Stimulated activated CD8-positive, alpha-beta memory T cell treated with anti-CD3 and anti-CD28 coated beads, Interleukin-12 subunit alpha, Interleukin-12 subunit beta, amount 100 ng/mL, for 1 hour (primary cell): ENCODE measurements around the gene FUT1.

Experiments
- DNase-seq: peaks from one replicate; pipeline ENCODE4 v3.0.0-alpha.2; 2020; ENCODE audit warnings: low read depth

FUT1 gene

DNA sequence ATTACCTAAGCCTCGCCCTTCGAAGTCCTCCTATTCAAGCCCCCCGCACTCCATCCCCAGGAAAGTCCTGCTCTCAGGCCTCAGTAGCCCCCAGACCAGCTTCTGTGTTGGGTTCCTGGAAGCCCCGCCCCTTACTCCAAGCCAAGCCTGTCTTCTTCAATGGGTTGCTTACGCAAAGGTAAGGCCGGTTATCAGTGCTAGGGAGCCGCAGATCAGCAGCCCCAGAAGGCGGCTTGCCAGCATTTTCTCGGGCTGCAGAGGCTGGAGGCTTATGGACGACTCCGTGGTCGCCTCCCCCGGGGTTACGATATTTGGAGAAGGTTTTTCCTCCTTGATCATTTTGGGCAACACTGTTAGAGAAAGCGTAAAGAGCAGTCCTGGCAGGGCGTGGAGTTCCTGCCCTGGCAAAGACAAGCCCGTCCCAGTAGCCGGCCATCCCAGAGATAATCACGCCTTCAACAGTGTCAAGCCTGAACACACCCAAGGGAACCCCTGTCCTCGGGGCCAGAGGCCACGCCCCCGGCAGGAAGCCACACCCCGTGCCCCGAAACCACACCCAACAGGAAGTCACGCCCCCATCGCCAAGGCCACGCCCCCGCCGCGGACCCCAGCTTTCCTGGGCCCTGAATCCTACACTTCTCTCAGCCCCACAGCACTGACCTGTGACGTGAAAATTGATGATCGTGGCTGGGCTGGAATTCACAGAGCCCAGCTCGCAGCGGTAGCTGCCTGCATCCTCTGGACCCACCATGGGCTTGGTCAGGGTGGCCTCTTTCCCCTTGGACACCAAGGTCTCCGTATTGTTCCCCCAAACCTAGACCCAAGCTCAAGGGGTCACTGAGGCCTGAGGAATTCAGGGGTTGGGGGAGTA, 11.1 kb downstream of the FUT1 start:
- DNase-seq: no peak

DNA sequence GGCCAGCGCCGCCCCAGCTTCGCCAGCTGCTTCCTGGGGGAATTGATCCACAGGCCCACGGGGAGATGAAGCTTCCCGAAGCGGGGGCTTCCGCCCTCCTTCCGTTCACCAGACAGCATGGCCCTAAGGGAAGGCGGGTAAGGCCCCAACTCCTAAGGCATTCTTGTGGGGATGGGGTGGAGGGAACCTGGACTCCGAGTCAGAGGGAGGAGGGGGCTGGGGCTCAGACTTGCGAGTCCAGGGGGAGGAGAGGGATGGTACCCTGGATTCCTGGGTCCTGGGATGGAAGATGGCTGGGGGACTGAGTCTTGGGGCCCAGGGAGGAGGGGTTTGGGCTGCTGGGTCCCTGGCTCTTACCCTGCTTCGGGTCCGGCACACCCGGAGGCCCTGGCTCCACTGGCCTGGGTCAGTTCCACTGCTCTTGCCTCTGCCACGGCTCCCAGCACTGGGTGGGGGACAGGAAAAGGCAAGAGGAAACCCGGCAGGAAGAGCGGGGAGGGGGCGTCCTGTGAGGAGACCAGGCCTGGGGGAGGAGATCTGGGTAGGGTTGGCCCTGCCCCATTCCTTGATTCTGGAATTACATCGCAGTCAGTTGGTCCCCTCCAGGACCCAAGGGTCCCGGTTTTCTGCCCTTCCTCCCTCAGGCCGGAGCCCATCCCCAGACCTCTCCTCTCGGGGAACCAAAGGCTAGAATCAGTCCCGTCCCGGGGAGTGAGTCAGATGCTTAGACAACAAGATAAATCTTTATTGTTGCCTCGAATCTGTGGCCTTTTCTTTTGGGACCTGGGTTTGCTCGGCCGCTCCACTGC, 12.1 kb downstream of the FUT1 start, which contains the start of gene RASIP1:
RASIP1 (minus strand) TSS at position 447 of the 809 bp plus-strand sequence; CDS start at position 119, 328 bp downstream.
- no peak for DNase-seq

DNA sequence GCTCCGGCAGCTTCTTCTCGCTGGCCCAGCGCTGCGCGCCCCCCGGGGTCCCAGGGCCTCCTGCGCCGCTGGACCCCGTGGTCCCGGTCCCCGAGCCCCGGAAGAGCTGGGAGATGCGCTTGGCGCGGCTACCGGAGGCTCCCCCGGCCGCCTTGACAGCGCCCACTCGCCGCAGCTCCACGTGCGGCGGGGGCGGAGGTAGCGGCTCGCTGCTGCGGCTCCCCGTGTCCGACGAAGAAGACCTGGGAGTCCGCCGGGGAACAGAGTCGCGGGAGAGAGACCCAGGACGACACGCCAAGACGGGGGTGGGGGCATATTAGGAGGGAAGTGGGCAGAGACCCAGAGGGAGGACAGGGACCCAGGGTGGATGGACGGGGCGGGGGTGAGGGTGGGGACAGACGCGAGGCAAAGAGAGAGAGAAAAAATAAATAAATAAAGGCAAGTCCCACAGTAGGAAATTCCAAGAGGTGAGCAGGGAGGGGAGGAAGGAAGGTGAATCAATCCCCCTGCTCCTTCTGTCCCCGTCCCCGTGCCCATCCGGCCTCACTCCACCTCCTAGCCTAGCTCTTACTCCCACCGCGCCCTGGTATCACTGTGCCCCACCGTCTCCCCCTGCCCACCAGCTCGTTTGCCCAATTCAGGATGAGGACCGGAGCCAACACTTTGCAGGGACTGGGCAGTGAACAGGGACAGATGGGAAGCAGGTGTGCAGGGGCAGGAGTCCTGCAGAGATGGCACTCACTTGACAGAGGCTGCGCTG, 12.9 kb downstream of the FUT1 start:
- DNase-seq: no peak

DNA sequence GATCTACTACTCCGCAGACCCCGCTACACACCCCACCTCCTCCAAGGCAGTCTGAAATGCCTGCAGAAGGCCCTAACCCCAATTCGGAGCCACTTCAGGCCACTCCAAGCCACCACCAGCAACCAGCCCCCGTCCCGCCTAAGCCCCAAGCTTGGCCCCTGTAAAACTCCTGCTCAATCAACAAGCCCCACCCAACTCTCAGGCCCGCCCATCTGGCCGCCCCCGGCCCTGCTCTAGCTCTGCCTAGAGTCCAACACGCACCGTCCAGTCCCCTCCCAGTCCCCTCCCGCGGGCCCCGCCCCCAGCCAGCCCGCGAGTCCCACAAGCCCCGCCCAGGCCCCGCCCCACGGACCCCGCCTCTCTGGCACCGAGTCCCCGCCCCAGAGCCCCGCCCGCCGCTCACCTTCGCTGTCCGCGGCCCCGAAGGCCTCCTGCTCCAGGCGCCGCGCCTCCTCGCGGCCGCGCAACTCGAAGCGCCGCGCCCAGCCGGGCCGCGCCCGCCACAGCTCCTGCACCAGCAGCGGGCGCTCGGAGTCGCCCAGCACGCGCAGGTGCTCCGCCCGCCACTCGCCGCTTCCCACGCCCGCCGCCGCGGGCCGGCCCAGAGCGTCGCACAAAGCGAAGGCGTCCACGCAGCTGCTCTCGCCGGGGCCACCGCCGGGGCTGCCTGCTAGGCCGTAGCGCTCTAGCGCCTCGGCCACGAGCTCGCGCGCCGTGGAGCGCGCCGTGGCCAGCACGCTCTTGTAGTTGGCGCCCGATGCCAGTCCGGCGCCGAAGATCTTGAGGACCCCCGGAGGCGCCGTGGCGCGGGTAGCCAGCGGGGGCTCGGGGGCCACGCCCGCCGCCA, 13.7 kb downstream of the FUT1 start:
- peak; percentile 84 for DNase-seq

DNA sequence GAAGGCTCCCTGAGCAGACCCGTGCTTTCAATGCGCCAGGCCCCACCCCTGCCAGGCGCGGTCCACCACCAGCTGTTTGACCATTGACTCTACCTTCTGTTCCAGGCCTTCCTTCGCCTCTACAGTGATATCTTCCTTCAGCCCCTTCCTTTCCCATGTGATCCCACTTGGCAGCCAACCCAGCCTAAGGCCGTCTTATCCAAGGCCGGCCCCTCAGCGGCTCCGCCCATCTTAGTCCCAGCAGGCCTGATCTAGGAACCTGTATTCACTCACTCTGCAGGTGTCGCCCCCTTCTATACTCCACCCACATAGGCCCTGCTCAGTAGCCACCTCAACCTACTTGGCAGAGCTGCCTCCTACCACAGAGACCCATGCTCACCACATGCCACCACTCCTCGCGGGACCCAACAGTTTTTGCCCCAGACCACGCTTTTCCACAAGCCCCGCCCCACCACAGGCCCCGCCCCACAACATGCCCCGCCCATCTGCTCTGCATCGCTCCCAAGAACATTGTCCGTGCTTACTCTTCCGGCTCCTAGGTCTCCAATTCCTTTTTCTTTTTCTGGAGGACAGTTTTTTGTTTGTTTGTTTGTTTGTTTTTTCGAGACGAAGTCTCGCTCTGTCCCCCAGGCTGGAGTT, 15.0 kb downstream of the FUT1 start:
- no peak for DNase-seq

DNA sequence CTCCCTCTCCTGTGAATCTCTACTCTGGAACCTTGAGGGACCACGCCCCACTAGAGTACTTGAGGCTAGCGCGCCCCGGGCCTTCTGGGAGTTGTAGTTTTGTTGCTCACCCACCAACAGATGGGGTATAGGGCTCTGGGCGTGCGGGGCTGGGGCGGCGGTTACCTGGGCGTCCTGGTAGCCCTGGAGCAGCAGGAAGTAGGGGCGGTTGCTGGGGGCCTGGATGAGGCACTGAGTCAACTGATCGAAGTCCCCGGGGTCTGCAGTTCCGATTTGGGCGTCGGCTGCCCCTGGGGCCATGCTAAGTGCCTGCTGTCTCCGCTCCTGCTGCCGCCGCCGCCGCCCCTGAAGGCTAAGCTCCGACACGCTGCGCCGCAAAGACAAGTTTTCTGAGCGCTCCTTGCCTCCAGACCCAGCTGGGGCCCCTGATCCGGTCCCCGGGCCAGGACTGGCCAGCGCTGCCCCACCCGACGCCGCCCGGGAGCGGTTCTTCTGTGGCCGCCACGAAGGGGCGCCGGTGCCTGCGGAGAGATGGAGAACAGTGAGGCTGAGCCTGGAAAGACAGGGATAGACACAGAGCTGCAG, 17.3 kb downstream of the FUT1 start:
- DNase-seq: no peak

DNA sequence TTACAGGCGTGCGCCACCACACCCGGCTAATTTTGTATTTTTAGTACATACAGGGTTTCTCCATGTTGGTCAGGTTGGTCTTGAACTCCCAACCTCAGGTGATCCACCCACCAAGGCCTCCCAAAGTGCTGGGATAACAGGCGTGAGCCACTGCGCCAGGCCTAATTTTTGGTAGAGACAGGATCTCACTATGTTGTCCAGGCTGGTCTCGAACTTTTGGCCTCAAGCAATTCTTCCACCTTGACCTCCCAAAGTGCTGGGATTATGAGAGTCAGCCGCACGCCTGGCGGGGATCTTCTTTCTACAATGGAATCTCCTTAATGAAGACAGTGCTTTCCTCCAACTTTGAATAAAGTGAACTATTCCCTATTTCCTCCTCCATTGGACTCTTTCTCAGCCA, 17.8 kb downstream of the FUT1 start:
- DNase-seq: no peak

DNA sequence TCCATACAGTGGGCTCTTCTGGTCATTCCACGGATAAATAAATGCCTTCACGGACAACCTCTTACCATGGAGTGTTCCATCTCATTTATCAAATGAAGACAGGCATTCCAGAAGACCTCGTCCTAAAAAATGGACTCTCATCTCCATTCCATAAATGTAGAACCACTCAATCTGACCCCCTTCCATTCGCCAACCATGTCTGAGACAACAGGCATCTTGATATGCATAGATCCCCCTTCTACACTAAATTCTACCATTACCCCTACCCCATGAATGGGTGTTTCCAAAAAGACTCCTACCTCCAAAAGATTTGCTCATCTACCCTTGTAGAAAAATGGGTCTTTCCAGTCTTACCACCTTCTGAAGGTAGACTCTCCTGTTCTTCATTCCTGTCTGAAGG, 21.0 kb downstream of the FUT1 start:
- DNase-seq: no peak

DNA sequence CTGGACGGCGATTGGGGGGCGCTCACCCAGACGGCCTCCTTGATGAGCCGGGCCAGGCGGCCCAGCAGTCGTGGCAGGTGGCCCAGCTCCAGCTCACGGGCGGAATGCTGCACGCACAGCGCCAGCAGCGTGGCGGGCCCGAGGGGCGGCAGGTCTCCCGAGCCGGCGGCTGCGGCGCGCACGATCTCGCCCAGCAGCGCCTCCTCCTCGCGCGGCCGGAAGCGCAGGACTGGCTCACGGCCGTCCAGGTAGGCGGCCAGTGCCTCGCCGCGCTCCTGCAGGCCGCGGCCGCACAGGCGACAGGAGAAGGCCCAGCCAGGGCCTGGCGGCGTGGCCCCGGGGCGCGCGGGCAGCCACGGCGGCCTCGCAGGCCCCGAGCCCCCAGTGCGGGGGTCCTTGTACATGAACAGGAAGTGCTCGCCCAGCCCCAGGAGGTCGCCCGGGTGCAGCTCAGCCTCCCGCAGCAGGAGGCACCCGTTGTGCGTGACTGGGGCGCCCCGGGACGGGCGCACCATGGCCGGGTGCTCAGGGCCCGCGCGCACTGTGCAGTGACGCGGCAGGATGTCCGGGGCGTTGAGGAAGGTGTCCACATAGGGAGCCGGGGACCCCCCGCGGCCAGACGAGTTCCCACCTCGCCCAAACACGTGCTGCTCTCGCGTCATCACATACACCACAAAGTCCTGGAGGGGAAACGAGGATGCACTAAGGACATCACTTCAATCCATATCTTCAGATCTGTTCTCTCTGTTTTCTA, 23.4 kb downstream of the FUT1 start:
- DNase-seq: no peak

DNA sequence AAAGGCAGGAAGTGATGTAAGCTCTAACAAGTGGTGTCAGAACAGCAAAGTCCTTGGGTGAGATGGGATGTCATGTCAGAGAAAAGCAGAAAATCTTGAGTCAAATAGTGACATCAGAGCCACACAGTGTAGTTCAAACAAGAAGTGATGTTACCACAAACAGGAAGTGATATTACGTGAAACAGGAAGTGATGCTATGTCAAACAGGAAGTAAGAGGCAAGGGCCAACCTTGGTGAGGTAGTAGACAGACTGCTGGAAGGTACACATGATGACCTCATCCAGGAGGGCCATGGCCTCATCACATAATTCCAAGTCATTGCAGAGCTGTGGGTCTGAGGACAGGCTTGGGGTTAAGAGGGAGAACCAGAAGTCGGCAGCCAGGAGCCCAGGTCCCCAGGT, 25.9 kb downstream of the FUT1 start:
- DNase-seq: no peak

DNA sequence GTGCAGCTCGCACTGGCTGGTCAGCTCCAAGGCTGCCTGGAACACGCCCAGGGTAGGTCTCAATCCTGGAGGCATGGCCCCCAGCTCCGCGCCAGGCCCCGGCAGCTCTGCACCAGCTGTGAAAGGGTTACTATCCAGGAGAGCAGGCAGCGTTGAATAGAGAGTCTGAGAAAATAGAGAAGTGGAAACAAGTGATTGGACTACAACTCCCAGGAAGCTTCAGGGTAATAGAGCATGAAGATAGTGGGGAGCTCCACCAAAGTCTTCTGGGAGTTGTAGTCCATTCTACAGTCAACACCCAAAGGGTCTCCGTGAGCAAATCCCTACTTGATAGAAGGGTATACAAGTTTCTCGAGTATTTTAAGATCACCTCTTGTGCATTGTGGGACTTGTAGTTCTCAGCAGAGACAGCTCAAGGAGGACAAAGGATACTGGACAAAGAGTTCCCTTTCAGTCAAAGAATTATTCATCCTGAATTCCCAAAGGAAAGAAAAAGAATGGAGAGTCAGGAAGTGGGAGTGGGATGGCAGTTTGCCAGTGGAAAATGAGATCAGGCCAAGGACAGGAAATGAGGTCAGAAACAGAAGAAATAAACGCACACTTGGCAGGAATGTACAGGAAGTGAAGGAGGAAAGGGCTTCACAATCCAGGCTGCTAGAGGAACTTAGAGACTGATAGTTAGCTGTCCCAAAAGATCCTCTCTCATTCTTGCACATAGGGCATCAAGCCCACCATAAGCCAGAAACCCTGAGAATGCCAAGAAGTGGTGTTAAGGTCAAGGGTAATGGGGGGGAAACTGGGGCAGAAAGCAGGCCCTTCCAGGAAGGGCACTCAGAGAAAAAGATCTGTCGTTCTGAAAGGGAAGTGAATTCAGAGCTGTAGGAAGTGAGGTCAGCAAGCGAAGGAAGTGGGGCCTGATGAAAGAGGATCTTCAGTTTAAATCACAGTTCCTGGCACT, 27.4 kb downstream of the FUT1 start:
- no peak for DNase-seq

DNA sequence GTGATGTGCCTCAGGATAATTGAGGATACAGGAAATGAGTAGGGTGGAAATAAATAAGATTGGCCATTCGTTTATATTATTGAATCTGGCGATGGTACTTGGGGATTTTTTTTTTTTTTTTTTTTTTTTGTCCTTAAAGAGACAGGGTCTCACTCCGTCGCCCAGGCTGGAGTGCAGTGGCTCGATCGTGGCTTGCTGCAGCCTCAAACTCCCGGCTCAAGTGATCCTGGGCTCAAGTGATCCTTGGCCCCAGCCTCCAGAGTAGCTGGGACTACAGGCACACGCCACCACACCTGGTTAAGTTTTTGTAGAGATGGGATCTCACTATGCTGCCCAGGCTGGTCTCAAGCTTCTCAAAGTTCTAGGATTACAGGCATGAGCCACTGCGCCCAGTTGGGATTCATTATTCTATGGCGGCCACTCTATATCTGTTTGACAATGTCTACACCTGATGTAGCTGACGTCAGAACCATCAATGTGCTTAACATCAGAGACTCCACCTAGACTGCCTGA, 30.2 kb downstream of the FUT1 start:
- no peak for DNase-seq

DNA sequence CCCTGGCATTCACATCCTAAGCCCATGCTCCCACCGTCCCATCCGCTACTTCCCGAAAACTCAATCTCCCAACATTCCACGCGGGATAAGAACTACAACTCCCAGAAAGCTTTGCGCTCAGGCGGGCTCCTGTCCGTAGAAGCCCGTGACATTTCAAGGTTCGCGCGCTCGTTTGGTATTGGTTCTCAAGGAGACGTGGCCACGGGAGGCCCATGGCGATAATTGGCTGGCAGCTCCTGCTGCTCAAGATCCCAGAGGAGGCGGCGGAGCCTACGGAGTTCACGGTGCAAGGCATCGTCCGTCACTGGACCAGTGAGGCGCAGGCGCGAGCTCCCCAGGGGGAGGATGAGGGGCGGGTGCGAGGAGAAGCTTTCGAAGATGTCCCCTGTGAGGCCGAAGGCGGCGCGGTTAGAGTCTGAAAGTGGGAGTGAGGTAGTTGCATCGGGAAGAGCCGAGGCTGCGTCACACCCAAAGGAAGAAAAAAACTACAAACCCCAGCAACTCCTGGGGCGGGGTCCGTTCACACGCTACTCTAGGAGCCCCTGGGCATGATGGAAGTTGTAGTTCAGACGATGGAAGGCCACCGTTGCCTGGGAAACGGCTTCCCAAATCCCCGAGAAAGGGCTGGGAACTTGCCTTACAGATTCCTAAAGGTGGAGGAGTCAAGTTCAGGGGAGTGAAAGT, 31.7 kb downstream of the FUT1 start:
- DNase-seq: peak; percentile 82

DNA sequence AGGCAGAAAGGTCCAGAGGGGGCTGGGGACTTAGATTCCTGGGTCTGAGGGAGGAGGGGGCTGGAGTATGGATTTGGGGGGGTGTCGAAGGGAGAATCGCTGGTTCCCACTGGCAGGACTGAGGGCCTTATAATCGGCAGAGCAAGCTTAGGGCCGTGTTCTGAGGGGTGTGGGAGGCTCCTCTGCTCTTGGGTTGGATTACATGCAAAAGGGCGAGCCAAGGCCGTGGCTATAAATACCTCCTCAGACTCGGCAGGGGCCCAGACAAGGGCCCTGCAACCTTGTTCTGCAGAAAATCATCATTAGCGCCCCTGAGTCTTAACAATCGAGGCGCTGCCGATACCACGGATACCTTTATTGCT, 32.2 kb downstream of the FUT1 start:
- DNase-seq: no peak

DNA sequence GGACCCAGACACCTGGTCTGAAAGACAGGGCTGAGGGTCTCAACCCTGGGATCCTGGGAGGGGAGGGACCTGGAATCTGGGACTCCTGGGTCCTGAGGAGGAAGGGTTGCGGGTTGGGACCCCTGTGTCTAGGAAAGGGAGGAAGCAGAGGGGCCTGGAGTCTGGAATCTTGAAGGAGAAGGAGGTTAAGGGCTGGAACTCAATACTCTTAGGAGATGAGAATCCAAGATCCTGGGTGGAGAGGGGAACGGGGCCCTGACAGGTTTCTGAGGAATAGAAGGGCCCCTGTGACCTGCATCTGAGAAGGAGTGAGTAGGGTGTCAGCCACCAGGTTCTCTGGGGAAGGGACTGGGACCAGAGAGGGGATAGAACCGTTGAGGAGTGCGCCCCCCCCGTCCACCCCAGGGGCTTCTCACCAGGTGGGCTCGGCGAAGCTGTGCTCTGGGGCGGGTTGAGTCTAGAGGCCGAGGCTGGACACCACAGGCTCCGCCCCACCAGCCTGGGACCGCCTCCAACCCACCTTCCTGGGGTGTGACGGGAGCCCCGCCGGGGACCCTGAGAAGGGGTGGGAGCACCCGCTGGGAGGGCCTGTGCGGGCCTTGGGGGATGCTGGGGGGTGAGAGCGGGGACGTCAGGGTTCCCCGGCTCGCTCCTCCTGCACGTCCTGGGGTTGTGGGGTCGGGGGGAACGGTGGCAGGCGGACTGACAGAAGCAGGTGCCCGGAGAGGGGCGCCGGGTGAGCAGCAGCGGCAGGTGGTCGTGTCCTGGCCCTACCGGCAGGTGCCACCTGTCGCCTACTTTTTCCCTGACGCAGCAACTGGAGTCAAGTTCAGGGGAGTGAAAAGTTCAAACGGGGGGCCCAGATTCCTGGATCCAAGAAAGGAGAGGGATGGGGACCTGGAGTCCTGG, 32.9 kb downstream of the FUT1 start, which contains the start of gene MAMSTR:
MAMSTR (minus strand) TSS at position 463 of the 909 bp plus-strand sequence. CDS start 694 bp downstream, outside the sequence.
- DNase-seq: no peak

DNA sequence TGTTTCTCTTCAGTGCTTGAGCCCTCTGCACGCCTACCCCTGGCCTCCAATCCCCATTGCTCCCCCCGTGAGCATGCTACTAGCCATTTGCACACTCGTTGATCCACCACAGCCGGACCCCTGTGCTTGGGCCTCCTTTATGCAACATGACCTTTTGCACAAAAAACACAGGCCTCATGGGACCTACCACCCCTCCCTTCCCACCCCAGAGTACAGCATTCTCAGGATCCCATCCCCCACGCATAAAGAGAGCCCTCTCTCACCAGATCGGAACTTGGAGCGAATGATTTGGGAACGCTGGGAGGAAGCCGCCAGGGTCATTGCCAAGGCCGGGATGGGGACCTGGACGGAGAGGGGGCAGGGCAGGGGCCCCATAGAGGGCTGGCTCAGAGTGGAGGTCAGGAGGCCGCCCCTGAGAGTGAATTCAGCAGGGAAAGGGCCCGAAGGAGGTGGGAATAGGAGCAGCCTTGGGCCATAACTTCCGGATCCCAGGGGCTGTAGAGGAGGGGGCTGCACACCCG, 33.7 kb downstream of the FUT1 start:
- DNase-seq: no peak
